CD1c-positive myeloid dendritic cell (primary cell): ENCODE results near the gene PRKAR1B.
"Not testable (repeated sequence)": the region's sequence is repeated elsewhere in the genome, so short reads cannot be mapped to it uniquely, and the experiment has no call there.

Experiments
- DNase-seq: peaks from one replicate; pipeline ENCODE4 v3.0.0-alpha.2; 2016; ENCODE audit errors: extremely low spot score

The PRKAR1B gene

DNA sequence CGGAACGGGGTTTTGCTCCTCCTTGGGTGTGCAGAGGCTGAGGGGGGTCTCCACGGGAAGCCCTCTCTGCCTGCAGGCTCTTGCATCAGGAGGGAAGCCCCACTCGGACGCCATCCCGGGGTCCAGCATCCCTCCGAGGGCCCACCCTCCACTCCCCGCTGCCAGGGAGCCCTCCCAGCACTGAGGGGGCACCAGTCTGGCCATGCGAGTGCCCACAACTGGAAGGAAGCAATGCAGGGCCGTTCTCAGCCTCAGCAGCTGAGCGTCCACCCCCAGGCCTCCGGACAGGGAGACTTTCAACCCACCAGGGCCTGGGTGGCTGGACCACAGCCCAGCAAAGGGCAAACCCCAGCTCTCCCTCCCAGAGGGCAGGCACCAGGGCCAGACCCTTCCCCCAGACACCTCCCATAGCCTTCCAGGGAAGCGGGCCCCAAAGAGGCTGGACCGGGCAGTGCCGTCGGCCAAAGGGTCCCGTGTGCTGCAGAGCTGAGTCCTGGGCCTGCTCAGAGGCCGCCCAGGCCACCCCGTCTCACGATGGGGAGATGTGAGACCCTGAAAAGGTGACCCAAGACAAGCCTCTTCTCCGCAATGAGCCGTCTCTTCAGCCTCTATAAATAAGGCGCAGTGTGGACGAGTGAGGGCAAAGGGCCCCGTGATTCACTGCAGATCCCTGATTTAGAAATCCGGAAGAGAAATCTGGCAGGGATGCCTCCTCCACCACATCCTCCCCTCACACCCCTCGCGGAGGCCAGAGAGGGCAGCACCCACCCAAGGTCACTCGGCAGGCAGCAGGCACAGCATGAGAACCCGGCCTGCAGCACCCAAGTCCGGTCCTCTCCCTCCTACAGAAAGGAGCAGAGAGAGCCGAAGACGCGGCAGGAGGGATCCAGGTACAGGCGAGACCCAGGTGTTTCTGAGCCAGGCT lies 82.4 kb downstream of the PRKAR1B start:
- no peak for DNase-seq

DNA sequence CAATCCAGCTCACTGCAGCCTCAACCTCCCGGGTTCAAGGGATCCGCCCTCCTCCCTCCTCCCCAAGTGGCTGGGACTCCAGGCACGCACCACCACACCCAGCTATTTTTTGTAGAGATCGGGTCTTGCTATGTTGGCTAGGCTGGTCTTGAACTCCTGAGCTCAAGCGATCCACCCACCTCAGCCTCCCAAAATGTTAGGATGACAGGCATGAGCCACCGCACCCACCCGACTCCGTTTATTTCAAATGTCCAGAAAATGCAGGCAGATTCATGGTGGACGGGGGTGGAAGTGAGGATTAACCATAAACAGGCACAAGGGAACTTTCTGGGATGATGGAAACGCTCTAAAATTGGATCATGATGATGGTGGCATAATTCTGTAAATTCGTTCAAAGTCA lies 85.1 kb downstream of the PRKAR1B start:
- no peak for DNase-seq

DNA sequence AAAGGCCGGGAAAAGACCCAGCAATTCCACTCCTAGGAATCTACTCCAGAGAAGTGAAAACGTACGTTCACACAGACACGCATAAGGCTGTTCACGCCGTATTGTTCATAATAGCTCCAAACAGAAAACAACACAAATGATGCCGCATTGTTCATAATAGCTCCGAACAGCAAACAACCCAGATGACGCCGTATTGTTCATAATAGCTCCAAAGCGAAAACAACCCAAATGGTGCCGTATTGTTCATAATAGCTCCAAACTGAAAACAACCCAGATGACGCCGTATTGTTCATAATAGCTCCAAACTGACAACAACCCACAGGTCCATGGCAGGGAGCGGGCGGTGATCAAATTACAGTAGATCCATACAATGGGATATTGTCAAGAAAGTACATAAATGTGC lies 85.8 kb downstream of the PRKAR1B start:
- DNase-seq: no peak

DNA sequence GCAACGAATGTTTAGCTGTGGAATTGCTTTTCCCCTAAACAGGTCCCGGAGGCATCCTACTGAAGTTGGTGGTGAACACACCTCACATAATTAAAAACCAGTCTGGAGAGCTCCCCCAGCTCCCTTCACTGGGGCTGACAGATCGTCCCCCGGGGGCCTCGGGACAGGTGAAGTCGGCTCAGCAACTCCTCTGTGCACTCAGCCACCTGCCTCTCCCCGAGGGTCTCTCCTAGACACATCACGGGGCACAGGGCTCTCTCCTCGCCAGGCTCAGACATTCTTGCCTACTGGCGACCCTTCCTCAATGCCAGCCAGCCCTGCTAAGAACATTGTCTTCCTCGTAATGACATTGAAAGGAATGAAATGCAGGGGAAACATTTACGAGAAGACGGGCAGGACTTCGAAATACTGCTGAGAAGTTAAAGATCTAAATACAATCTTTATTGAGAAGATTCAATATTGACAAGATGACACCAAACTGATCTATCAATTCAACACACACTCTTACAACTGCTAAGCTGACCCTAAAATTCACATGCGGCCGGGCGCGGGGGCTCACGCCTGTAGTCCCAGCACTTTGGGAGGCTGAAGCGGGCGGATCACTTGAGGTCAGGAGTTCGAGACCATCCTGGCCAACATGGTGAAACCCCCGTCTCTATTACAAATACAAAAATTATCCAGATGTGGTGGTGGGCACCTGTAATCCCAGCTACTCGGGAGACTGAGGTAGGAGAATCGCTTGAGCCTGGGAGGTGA lies 88.6 kb downstream of the PRKAR1B start:
- DNase-seq: no peak

DNA sequence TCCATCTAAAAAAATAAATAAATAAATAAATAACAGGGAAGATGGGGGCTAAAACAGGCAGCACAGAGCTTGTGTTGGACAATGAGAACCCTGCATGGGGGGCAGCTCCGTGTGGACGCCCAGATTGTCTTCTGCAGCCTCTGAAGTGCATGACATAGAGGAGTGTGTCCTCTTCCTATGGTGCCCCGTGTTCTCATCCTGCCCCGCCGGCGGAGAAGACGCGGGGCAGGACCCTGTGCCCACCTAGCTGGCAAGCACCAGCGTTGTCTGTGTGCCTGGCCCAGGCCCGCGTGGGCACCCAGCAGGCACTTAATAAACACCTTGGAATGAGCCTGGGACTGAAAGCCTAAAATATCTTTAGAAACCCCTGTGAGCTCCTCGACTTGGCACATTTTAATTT lies 89.3 kb downstream of the PRKAR1B start:
- no peak for DNase-seq

DNA sequence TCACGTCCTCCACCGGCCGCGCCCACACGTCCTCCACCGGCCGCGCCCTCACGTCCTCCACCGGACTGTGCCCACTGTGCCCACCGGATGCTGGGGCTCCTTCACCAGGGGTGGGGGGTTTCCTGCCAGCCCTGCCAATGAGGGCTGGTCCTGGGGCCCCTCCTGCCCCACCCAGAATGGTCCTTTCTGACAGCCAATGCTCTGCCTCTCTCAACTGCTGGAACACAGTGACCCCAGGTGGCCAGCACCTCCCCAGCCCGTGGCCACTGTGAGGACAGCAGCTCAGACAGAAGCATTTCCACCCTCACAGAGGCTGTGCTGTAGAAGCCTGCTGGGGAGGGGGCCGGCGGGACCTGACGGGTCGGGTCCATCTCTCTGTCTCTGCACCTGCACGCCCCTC lies 90.7 kb downstream of the PRKAR1B start:
- DNase-seq: peak; percentile 57

DNA sequence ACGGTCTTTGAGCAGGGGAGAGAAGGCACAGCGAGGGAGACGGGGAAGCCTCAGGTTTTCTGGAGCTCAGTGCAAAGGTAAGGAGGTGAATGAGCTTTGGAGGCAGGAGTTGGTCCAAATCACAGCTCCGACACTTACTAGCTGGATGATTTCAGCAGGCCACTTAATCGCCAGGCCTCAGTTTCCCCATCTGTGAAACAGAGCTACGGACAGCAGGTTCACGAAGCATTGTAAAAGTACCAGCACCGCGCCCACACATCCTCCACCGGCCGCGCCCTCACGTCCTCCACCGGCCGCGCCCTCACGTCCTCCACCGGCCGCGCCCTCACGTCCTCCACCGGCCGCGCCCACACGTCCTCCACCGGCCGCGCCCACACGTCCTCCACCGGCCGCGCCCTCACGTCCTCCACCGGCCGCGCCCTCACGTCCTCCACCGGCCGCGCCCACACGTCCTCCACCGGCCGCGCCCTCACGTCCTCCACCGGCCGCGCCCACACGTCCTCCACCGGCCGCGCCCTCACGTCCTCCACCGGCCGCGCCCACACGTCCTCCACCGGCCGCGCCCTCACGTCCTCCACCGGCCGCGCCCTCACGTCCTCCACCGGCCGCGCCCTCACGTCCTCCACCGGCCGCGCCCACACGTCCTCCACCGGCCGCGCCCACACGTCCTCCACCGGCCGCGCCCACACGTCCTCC lies 91.2 kb downstream of the PRKAR1B start:
- not testable (repeated sequence) for DNase-seq

DNA sequence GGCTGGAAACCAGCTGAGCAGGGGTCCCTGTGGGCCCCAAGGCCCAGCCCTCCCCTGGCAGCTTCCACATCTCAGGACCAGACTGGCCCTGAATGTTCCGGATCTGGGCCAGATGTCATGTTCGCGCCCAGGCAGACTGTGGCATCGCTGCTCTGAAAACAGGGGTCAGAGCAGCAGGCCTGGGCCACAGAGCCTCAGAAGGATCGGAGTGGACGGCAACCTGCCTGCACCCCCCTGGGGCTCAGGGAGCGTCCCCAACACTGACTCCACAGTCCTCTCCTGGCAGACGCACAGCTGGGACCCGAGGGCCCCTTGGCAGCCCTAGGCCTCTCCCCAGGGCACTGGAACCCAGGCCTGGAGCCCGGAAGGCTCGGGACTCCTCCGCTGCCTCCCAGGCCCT lies 91.9 kb downstream of the PRKAR1B start:
- no peak for DNase-seq

DNA sequence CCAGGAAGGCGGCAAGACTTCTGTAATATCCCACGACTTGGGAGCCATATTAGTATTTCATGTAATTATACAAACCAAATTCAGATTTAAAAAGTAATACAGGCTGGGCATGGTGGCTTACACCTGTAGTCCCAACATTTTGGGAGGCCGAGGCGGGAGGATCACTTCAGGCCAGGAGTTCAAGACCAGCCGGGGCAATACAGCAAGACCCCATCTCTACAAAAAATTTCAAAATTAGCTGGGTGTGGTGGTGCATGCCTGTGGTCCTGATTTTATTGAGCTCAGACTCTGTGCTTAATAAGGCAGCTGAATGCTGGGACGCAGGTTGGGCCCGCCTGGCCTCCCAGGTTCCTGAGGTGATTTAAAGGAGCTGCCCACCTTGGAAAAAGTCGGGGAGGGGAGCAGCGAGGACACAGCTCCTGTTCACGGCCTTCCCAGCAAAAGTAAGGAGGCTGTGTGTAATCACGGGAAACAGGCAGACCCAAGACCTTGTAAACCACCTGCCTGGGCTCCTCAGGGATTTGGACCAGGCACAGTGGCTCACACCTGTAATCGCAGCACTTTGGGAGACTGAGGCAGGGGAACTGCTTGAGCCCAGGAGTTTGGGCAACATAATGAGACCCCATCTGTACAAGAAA lies 93.6 kb downstream of the PRKAR1B start:
- DNase-seq: no peak

DNA sequence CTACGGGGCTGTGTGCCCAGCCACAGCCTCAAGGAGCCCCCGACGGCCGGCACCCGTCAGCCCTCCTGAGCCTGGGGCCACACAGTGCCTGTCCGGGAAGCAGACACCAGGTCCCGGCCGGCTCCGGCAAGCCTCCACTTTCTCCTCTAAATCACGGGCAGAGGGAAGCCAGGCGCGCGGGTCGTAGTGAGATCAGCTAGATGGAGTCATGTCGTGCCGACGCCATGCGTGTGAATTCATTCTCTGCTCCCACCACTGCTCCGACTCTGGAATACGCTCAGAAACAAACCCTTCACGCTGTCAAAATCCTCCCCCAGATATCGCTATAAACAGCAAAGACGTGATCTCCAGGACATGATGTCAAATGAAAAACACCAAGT lies 94.3 kb downstream of the PRKAR1B start:
- no peak for DNase-seq

DNA sequence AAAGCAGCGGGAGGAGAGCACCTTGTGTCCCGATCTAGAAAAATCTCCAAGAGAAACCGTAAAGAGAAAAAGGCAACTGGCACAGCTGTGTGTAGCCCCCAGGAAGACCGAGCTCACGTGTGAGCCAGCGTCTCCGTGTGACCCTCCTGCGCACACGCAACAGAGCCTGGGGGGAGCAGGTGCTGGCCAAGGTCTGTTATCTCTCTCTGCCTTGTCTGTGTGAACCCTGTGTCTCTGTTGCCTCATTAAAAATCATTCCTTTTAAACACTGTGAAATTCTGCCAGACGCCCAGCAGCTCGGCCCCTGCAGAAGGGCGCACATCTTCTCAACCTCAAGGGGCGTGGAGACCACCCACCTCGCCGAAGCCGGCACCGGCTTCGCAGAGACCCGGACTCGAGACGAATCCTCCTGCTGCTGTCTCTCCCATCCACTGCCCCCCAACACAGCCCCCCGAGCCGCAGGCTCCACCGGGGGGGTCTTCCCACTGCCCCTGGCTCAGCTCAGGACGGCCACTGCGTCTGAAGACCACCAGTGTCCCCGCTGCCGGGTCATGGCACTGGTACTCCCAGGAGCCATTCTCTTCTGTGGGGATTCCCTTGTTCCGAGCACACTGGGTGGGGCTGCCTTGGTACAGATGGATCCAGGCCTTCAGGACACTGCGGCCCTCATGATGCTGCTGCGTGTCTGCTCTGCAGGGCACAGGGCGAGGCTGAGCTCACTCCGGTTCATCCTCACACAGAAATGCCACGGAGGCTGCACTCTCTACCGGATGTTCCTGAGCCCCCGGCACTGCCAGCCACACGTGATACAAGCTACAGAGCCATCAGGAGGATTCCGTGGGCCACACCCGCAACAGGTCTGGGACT lies 94.9 kb downstream of the PRKAR1B start:
- no peak for DNase-seq

DNA sequence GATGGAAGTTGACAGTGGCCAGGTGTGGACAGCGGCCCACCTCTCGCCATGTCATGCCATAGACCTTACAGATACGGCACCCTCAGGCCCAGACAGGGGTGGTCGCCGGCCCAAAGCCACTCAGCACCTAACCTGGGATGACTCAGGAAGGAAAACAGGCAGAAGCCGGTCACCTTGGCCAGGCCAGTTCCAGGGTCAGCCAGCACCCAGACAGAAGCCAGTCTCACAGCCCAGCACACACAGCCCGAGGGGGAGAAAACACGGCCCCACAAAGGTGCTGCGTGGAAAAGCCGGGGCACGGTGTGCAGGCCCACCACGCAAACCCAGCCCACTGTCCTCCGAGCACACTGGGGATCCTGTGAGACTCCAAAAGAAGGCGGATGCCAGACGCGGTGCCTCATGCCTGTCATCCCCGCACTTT lies 95.8 kb downstream of the PRKAR1B start:
- no peak for DNase-seq

DNA sequence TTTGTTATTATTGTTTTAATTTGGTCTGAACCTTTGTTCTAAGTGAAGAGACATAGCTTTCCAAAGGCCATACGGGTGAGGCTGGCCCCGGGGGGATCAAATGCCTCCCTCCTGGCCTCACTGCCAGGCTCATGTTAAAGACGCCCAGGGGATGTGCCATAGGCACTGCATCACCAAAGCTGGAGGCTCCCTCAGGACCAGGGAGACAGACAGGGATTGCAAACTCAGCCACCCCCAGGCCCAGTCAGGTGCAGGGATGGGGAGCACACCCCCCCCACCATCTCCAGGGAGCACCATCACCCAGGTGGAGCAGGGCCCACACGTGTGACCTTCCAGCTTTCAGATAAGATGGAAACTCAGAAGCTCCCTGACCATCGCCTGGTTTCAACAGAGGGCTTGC lies 96.5 kb downstream of the PRKAR1B start:
- no peak for DNase-seq

DNA sequence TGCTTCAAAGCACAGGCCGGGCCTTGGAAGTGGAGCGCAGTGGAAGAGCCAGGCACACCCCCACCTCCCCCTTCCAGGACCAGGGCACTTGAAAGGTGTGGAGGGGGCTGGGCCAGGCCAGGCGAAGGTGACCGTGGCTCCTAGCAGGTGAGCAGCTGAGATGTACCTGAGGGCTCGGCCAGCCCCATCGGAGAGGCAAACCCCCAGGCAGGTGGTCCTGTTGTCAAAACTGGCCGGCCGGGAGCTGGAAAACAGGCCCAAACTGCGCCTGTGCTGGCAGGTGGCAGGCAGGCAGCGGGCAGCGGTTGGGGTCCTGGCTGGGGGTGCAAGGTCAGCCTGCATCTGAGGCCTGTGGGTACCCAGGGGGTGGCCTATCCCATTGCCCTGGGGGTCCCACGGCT lies 97.0 kb downstream of the PRKAR1B start:
- DNase-seq: no peak

DNA sequence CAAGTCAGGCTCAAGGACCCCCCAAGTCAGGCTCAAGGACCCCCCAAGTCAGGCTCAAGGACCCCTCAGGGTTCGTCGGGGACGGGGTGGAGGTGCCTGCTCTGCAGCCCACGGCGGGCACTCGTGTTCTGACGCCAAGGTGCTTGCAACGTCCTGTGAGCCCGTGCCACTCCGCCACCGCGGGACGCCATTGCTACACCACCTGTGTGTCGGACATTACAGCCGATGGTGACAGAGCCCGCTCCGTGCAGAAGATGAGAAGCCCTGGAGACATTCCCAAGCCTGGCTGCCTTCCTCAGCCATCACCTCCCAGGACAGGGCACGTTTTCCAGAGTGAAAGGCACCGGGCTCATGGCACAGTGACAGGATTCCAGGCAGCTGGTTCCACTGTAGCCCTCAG lies 98.3 kb downstream of the PRKAR1B start:
- no peak for DNase-seq

DNA sequence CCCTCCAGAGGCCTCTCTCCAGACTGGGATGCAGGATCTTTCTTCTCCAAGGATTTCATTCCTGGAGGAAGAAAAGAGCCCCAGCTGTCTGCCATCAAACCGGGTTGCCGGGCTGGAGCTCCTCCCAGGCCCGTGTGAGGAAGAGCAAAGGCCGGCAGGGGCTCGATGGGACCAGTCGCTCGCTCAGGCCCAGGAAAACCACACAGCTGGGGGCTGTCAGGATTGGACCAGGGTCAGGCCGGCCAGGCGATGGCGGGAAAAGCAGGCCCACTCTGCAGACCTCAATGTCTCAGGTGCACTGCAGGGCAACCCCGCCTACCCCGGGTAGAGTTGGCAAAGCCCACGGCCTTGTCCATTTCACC lies 98.7 kb downstream of the PRKAR1B start:
- no peak for DNase-seq

DNA sequence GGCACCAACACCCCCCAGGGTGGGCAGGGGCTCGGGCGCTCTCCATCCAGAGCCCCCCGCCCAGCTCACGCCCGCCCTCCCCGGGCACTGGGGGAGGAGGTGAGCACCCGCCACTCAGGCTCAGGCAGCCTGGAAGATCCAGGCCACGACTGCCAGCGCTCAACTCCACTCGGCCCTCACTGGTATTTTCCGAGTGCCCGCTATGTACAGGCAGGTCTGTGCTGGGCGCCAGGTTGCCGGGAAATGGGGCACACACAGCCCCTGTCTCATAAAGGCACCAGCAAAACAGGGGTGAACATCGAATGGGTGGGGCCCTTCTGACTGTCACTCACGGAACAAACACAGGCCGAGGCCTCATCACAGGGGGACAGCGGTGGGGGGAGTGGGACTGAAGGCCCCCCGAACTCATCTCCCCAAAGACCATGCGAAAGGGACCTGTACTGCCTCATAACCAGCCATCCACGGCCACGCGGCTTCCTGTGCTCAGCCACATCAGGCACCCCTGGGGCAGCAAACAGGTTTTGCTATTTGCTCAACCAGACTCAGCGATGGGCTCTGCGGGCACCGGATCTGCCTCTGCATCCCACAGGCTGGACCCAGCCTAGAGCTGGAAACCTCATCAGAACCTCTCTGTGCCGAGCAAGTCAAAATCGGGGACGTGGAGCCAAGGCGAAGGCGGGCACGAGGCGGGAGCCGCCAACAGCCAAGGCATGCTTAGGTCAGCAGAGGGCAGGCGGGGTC lies 99.2 kb downstream of the PRKAR1B start:
- no peak for DNase-seq

DNA sequence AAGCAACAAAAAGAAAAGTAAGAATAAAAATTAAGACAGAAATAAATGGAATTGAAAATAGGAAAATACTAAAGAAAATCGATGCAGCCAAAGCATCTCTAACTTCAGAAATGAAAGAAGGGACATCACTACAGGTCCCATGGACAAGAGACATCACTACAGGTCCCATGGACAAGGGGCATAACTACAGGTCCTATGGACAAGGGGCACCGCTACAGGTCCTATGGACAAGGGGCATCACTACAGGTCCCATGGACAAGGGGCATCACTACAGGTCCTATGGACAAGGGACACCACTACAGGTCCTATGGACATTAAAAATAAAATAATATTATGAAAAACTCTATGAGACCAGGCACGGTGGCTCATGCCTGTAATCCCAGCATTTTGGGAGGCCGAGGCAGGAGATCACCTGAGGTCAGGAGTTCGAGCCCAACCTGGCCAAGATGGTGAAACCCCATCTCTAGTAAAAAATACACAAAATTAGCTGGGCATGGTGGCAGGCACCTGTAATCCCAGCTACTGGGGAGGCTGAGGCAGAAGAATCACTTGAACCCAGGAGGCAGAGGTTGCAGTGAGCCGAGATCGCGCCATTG lies 101.6 kb downstream of the PRKAR1B start:
- DNase-seq: no peak

DNA sequence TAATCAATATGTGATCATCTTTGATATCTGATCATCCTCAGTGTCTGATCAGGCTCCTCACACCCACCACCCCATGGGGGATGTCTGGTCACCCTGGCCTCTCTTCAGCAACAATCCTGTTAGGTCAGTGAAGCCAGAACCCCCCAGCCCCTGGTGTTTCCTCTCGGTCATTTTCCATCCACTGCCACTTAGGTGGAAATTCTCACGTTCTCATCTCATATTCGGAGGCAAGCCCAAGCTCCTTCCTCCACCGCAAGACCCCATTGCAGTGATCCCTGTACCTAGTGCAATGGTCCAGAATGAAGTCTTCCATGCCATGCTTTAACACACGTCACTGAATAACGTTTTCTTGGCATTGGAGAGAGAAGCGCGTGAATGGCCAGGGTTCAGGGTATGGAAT lies 103.6 kb downstream of the PRKAR1B start:
- DNase-seq: no peak
